Gastroesophageal sphincter (tissue), 4 donors: Measurements from ENCODE around the gene DENND1B. TPM values are rescaled to one million over a fixed set of nuclear protein-coding genes. Genes with fewer than 3 reads are reported as not detected.

Experiments used
- ATAC-seq: fragments of 150-250 bp; one replicate; pipeline ENCODE4 v1.9.1; 2016; ENCODE audit warnings: mild to moderate bottlenecking, moderate library complexity
- H3K27ac ChIP-seq, 4 donors: fragments of 200-600 bp; sonication (generic) in 3 of 4; 1 replicate in 3 of 4; 2 replicates in 1 of 4; pipeline ENCODE4 v1.5.1; 2016 to 2019
- H3K27me3 ChIP-seq: fragments of 200-600 bp; sonication (generic); one replicate; pipeline ENCODE4 v1.5.1; 2019
- H3K36me3 ChIP-seq, 2 donors: fragments of 200-600 bp; sonication (generic); one replicate each; pipeline ENCODE4 v1.5.1; 2019; ENCODE audit warnings: control low read depth in 1 of 2
- H3K4me1 ChIP-seq, 3 donors: fragments of 200-600 bp; sonication (generic); 1 replicate in 2 of 3; 2 replicates in 1 of 3; pipeline ENCODE4 v1.5.1; 2016 to 2019; ENCODE audit warnings: control low read depth in 2 of 3
- H3K4me3 ChIP-seq, 2 donors: fragments of 200-600 bp; sonication (generic); one replicate each; pipeline ENCODE4 v1.5.1; 2019; ENCODE audit warnings: mild to moderate bottlenecking in 1 of 2, moderate library complexity in 1 of 2
- H3K9me3 ChIP-seq, 3 donors: fragments of 200-600 bp; sonication (generic); one replicate each; pipeline ENCODE4 v1.5.1; 2017 to 2019; ENCODE audit warnings: control low read depth in 2 of 3
- EP300 ChIP-seq: sonication (generic); formaldehyde crosslinking; IDR thresholded peaks from one replicate; pipeline ENCODE4 v1.6.1; 2017; ENCODE audit warnings: antibody characterized with exemption, mild to moderate bottlenecking
- POLR2A ChIP-seq, 2 donors: fragments of 450-650 bp; IDR thresholded peaks; one replicate each; pipeline ENCODE4 v1.6.1; 2017; ENCODE audit warnings: antibody characterized with exemption in 2 of 2, mild to moderate bottlenecking in 2 of 2, moderate library complexity in 1 of 2
- POLR2AphosphoS5 ChIP-seq: sonication (generic); formaldehyde crosslinking; IDR thresholded peaks from one replicate; pipeline ENCODE4 v1.6.1; 2017; ENCODE audit warnings: antibody characterized with exemption
- WGBS, 2 donors: methylation state at CpG; one replicate each; pipeline ENCODE4 v1.1.5; 2018; ENCODE audit warnings: low coverage in 1 of 2; 5-methylcytosine and 5-hydroxymethylcytosine counted together
- total RNA-seq, 4 donors: library from RNA; depleted of rRNA; stranded (reverse); fragments of >200 nt; gene quantifications; one replicate each; pipeline ENCODE4 v1.1.0, GENCODE V29; 2016
- TF ChIP-seq, protein P1 (sequence below), 4 experiments: fragments of 200-600 bp in 2 of 4; fragments of 450-650 bp in 2 of 4; sonication (generic) in 1 of 4; IDR thresholded peaks; one replicate each; pipeline ENCODE4 v1.5.1; 2017 to 2019; ENCODE audit warnings: antibody characterized with exemption in 4 of 4, mild to moderate bottlenecking in 2 of 4, moderate library complexity in 2 of 4

DENND1B gene
- total RNA-seq, 4 donors from 2014 or later: 8.3 to 11.5 (median 8.8) TPM

- no peaks in the 10 kb centered on the region for H3K36me3 ChIP-seq
- no peak overlapping the region for H3K27ac ChIP-seq
- no peaks in the 10 kb centered on the region for H3K27me3 ChIP-seq
- TF ChIP-seq POLR2AphosphoS5: no peak
- ATAC-seq: no peak
- no peak overlapping the region for H3K4me3 ChIP-seq
- H3K9me3 ChIP-seq: no peaks in the 10 kb centered on the region
- 93 to 99% methylated on average over 8 to 11 of the region's 11 CpGs for WGBS, 2 donors
- no peaks in the 10 kb centered on the region for H3K4me1 ChIP-seq
Measured at GRCh38 chr1:197666769-197667285, 108.5 kb downstream of the DENND1B start.

DNA sequence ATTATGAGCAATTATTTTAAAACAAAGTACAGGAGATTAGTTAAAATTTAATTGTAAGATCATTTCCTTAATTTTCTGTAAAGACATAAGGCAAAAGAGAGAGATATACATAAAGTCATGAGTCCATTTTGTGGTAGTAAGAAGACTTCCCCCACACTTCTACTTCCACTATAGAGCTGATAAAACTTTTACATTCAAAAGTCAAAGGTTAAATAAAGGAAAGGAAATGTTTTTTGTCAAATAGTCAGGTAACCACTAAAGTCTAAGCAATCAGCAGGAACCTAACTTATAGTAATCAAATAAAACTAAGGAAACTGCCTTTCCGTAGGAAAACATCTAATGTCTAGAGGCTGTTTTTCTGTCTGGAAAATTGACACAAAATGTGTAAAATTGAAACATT lies 110.9 kb downstream of the DENND1B start:
- TF ChIP-seq, protein P1, sequence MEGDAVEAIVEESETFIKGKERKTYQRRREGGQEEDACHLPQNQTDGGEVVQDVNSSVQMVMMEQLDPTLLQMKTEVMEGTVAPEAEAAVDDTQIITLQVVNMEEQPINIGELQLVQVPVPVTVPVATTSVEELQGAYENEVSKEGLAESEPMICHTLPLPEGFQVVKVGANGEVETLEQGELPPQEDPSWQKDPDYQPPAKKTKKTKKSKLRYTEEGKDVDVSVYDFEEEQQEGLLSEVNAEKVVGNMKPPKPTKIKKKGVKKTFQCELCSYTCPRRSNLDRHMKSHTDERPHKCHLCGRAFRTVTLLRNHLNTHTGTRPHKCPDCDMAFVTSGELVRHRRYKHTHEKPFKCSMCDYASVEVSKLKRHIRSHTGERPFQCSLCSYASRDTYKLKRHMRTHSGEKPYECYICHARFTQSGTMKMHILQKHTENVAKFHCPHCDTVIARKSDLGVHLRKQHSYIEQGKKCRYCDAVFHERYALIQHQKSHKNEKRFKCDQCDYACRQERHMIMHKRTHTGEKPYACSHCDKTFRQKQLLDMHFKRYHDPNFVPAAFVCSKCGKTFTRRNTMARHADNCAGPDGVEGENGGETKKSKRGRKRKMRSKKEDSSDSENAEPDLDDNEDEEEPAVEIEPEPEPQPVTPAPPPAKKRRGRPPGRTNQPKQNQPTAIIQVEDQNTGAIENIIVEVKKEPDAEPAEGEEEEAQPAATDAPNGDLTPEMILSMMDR (IDR thresholded peaks at IDR 0.05): no peak
- no peak for TF ChIP-seq EP300
- TF ChIP-seq POLR2AphosphoS5: no peak
- TF ChIP-seq POLR2A (IDR thresholded peaks at IDR 0.05): no peak
- Histone ChIP-seq H3K36me3 (no peaks in the 10 kb centered on the region), H3K4me3 (no peak overlapping the region), H3K4me1 (peaks cover 0 to 12% (median 0%) of the 10 kb centered on the region in 3 donors), H3K27ac (no peak overlapping the region), H3K9me3 (no peaks in the 10 kb centered on the region), H3K27me3 (no peaks in the 10 kb centered on the region)
- WGBS, 2 donors: 94 to 100% methylated on average over 1 of the region's 1 CpG
- no peak for ATAC-seq

GRCh38 chr1:197663162-197663953 lies 111.9 kb downstream of the DENND1B start:
- Histone ChIP-seq H3K36me3 (no peaks in the 10 kb centered on the region), H3K27me3 (no peaks in the 10 kb centered on the region), H3K4me1 (peaks cover 0 to 12% (median 0%) of the 10 kb centered on the region in 3 donors), H3K9me3 (no peaks in the 10 kb centered on the region), H3K27ac (no peak overlapping the region), H3K4me3 (no peak overlapping the region)
- 72 to 81% methylated on average over 3 to 4 of the region's 4 CpGs for WGBS, 2 donors
- no peak for ATAC-seq
- TF ChIP-seq, protein P1 (IDR thresholded peaks at IDR 0.05): no peak
- no peak for TF ChIP-seq POLR2A (IDR thresholded peaks at IDR 0.05)
- no peak for TF ChIP-seq EP300

GRCh38 chr1:197660389-197660788 lies 114.9 kb downstream of the DENND1B start:
- H3K4me1 ChIP-seq: peaks cover 0 to 12% (median 0%) of the 10 kb centered on the region in 3 donors
- peak overlapping the region in 1 of 4 donors; percentile 17 for H3K27ac ChIP-seq
- H3K36me3 ChIP-seq: peaks cover 0 to 7% of the 10 kb centered on the region in 2 donors
- H3K4me3 ChIP-seq: no peak overlapping the region
- no peak for ATAC-seq
- no peaks in the 10 kb centered on the region for H3K9me3 ChIP-seq
- no peak for TF ChIP-seq POLR2A (IDR thresholded peaks at IDR 0.05)
- no peak for TF ChIP-seq EP300
- TF ChIP-seq POLR2AphosphoS5: no peak
- TF ChIP-seq, protein P1 (IDR thresholded peaks at IDR 0.05): no peak
- H3K27me3 ChIP-seq: no peaks in the 10 kb centered on the region

DNA sequence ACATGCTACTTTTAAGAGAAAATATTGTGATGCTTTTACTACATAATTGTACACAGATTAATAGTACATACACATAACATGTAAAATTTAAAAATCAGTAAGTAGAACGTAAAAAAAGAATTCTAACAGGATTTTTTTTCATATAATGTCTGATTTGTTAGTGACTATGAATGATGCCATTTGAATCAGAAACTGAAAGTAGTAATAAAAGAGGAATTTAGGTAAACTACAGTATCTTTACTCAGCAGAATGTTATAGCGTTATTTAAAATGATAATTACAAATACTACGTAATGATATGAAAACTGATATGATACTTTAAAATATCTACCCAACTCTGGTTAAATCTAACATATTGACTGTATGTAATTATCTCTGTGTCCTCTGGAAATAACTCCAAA lies 116.1 kb downstream of the DENND1B start:
- ATAC-seq: no peak
- Histone ChIP-seq H3K9me3 (no peaks in the 10 kb centered on the region), H3K27me3 (no peaks in the 10 kb centered on the region), H3K36me3 (peaks cover 0 to 7% of the 10 kb centered on the region in 2 donors), H3K4me3 (no peak overlapping the region), H3K27ac (no peak overlapping the region), H3K4me1 (peaks cover 0 to 12% (median 0%) of the 10 kb centered on the region in 3 donors)
- no peak for TF ChIP-seq POLR2AphosphoS5
- TF ChIP-seq POLR2A (IDR thresholded peaks at IDR 0.05): no peak
- TF ChIP-seq, protein P1 (IDR thresholded peaks at IDR 0.05): no peak
- no peak for TF ChIP-seq EP300
- 67 to 76% methylated on average over 3 of the region's 3 CpGs for WGBS, 2 donors
